Bladder microvascular endothelial cell (primary cell): ENCODE data around the gene PLXNB1. TPM values are rescaled to one million over a fixed set of nuclear protein-coding genes. Genes with fewer than 3 reads are reported as not detected.

Experiments used
- total RNA-seq: library from RNA; depleted of rRNA; stranded (reverse); fragments of >200 nt; gene quantifications from 2 replicates; pipeline ENCODE4 v1.2.3, GENCODE V29; 2014

Gene PLXNB1
- 8.6 and 46.9 TPM in 2 replicates for total RNA-seq

GRCh38 chr3:48429960-48430707 lies at the start of gene PLXNB1:
PLXNB1 (minus strand) TSS chr3:48430086; CDS start chr3:48424611, 5,475 bp downstream.

GRCh38 chr3:48446425-48447193 lies 16.7 kb upstream of the PLXNB1 start, which contains the start of gene ATRIP:
ATRIP (plus strand) TSS chr3:48446737; CDS start chr3:48446846, 109 bp downstream.

DNA sequence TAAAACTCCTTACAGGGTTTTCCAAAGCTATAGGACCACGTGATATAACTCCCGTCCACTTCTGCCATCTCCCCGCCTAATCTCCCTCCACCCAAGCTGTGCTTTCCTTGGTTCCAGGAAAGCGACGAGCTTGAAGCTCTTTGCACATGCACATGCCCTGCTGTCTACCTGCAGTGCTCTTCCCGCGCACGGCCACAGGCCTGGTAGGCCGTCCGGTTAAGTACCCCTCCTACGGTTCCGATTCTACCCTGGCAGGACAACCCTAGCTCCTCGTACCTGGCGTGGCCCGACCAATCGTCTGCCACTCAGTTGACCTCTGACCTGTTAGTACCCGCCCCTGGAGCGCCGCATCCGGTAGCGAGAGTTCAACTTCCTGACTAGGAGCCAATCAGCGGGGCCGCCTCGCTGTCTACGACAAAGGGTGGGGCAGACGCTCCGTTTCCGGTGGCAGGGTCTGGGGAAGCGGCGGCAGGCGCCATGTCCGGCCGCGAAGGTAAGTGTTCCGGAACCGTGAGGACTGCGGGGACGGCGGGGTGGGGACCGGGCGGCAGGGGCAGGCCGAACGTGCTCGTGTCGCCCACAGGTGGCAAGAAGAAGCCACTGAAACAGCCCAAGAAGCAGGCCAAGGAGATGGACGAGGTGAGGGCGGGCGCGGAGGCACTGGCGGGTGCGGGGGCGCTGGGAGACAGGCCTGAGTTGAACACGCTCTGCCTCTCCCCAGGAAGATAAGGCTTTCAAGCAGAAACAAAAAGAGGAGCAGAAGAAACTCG lies 10.1 kb upstream of the PLXNB1 start, which contains the start of the genes CCDC51 and TMA7:
TSS of gene CCDC51 (minus strand) at position 300 of the 770 bp plus-strand sequence. CDS start 4,991 bp downstream, outside the sequence.
TSS of gene TMA7 (plus strand) at position 438 of the 770 bp plus-strand sequence. CDS start at position 478, 40 bp downstream.

DNA sequence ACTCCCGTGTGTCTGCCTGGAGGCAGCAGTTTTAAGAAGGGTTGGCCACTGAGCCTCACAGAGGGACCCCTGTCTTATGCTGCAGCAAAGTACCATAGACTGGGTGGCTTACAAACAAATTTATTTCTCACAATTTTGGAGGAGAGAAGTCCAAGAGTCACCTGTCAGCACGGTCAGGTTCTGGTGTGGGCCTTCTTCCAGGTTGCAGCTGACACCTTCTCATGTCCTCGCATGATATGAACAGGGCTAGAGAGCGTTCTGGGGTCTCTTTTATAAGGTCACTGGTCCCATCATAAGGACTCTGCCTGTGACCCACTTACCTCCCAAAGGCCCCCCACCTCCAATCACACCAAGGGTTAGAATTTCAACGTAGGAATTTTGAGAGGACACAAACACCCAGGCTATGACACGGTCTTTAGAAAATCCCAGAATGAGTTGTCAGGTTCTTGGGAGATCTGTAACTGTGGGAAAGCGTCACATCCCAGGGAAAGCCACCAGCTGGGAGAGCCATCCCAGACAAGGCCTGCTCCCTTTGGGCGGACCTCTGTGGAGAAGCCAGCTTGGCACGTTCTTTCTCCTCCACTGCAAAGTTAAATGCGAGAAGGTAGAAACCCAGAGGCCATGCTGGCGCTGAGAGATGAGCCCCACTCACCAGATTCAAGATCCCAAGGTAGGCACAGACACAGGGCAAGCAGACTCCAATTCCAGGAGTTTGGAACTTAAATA lies 58.1 kb downstream of the PLXNB1 start, which contains the start of gene FBXW12:
TSS of gene FBXW12 (plus strand) at position 569 of the 726 bp plus-strand sequence. CDS start 549 bp downstream, outside the sequence.

Other genes starting within 250 kb of the PLXNB1 start
- gene CDC25A, start 241.7 kb downstream of the PLXNB1 start, total RNA-seq, result 10.8 and 11.6 TPM in 2 replicates
- not detected in 2 replicates for gene CAMP, start 206.6 kb downstream of the PLXNB1 start, total RNA-seq
- 1.3 and 5.5 TPM in 2 replicates for gene ZNF589, start 189.0 kb downstream of the PLXNB1 start, total RNA-seq
- 17.0 and 33.2 TPM in 2 replicates for gene NME6, start 128.7 kb downstream of the PLXNB1 start, total RNA-seq
- gene SPINK8, start 96.4 kb downstream of the PLXNB1 start, total RNA-seq, result not detected in 2 replicates
- gene FBXW12, start 57.9 kb downstream of the PLXNB1 start, total RNA-seq, result not detected in 2 replicates
- 10.7 and 13.1 TPM in 2 replicates for gene CCDC51, start 10.0 kb upstream of the PLXNB1 start, total RNA-seq
- gene TMA7, start 10.2 kb upstream of the PLXNB1 start, total RNA-seq, result 185 and 357 TPM in 2 replicates
- gene ATRIP, start 16.7 kb upstream of the PLXNB1 start, total RNA-seq, result 5.0 and 6.5 TPM in 2 replicates
- gene SHISA5, start 74.1 kb upstream of the PLXNB1 start, total RNA-seq, result 93.1 and 126 TPM in 2 replicates
- gene PFKFB4, start 126.7 kb upstream of the PLXNB1 start, total RNA-seq, result 1.4 and 1.5 TPM in 2 replicates
- gene UCN2, start 133.7 kb upstream of the PLXNB1 start, total RNA-seq, result not detected in 2 replicates
- 0.25 and 0.32 TPM in 2 replicates for gene COL7A1, start 165.2 kb upstream of the PLXNB1 start, total RNA-seq
- gene UQCRC1, start 179.6 kb upstream of the PLXNB1 start, total RNA-seq, result 245 and 256 TPM in 2 replicates
- not detected in 2 replicates for gene TMEM89, start 191.7 kb upstream of the PLXNB1 start, total RNA-seq
- 20.2 and 23.0 TPM in 2 replicates for gene SLC26A6, start 205.4 kb upstream of the PLXNB1 start, total RNA-seq
- gene CELSR3, start 232.8 kb upstream of the PLXNB1 start, total RNA-seq, result 0.49 and 0.82 TPM in 2 replicates